A673 (cell line): ENCODE measurements around the gene TMEM178B. TPM values are rescaled to one million over a fixed set of nuclear protein-coding genes. Genes with fewer than 3 reads are reported as not detected.

Source experiments
- BruUV-seq: library from RNA; stranded (reverse); fragments of 400-500 nt; replicated peaks from 2 replicates; lab custom pipeline; 2021; lab: Mats Ljungman, UMichigan
- CTCF ChIA-PET: fragments of 300-600 bp; sonication (Branson Sonifier 250); formaldehyde crosslinking; loops from one replicate; lab custom pipeline; 2022; ENCODE audit warnings: antibody characterized with exemption; lab: Charles Lee
- POLR2A ChIA-PET: fragments of 300-600 bp; sonication (Branson Sonifier 250); formaldehyde crosslinking; loops from one replicate; lab custom pipeline; 2022; ENCODE audit warnings: antibody characterized with exemption; ENCODE audit not compliant: low non-redundant PET; lab: Charles Lee
- DNase-seq: peaks from one replicate; pipeline ENCODE4 v3.0.0-alpha.2; 2015; ENCODE audit warnings: low spot score
- H3K27ac ChIP-seq: fragments of 200-600 bp; sonication (generic); 2 replicates; pipeline ENCODE4 v1.5.1; 2016; ENCODE audit warnings: mixed run types, low read depth, mild to moderate bottlenecking, mixed read lengths, antibody characterized with exemption, low read length; ENCODE audit not compliant: poor library complexity, severe bottlenecking
- H3K27me3 ChIP-seq: fragments of 200-600 bp; sonication (generic); replicated peaks from 2 replicates; pipeline ENCODE4 v1.6.1; 2017; ENCODE audit warnings: mixed run types, low read depth, mild to moderate bottlenecking, mixed read lengths, antibody characterized with exemption, low read length; ENCODE audit not compliant: insufficient read depth, poor library complexity
- H3K36me3 ChIP-seq: fragments of 200-600 bp; sonication (generic); 2 replicates; pipeline ENCODE4 v1.6.1; 2016; ENCODE audit warnings: mixed run types, mild to moderate bottlenecking, mixed read lengths, antibody characterized with exemption, low read length; ENCODE audit not compliant: insufficient read depth, poor library complexity, severe bottlenecking
- H3K4me1 ChIP-seq: fragments of 200-600 bp; sonication (generic); 2 replicates; pipeline ENCODE4 v1.6.1; 2017; ENCODE audit warnings: mixed run types, mild to moderate bottlenecking, mixed read lengths, antibody characterized with exemption, low read length; ENCODE audit not compliant: insufficient read depth, poor library complexity, severe bottlenecking
- H3K4me3 ChIP-seq: fragments of 200-600 bp; sonication (generic); 2 replicates; pipeline ENCODE4 v1.5.1; 2016; ENCODE audit warnings: low read depth, mixed run types, mild to moderate bottlenecking, mixed read lengths, low read length; ENCODE audit not compliant: poor library complexity, severe bottlenecking
- H3K9me3 ChIP-seq: fragments of 200-600 bp; sonication (generic); 2 replicates; pipeline ENCODE4 v1.6.1; 2016; ENCODE audit warnings: mixed run types, low read depth, mild to moderate bottlenecking, mixed read lengths, antibody characterized with exemption, low read length; ENCODE audit not compliant: poor library complexity, severe bottlenecking
- CTCF ChIP-seq: fragments of 300-800, 200-600 bp; sonication (generic); conservative IDR thresholded peaks from 2 replicates; pipeline ENCODE4 v1.5.1; 2017; ENCODE audit warnings: low read depth, mild to moderate bottlenecking, antibody characterized with exemption, low read length, moderate library complexity, mixed read lengths
- EZH2 ChIP-seq: fragments of 200-600 bp; sonication (generic); IDR thresholded peaks from 2 replicates; pipeline ENCODE4 v1.6.1; 2017; ENCODE audit warnings: borderline replicate concordance, low read depth, mild to moderate bottlenecking, mixed read lengths, antibody characterized with exemption, low read length; ENCODE audit not compliant: poor library complexity, severe bottlenecking
- intact Hi-C: fragments of 100-400 bp; cut with micrococcal nuclease; formaldehyde crosslinking; loops from one replicate; pipeline ENCODE4 v1.10.0; 2022; ENCODE audit not compliant: unreplicated experiment
- total RNA-seq: library from RNA; stranded (reverse); gene quantifications from 2 replicates; pipeline ENCODE4 v1.2.3, GENCODE V29; 2021

TMEM178B gene
- total RNA-seq, 1 experiment from 2014 or later = 2.8 TPM

GRCh38 chr7:141178486-141179135 lies 104.7 kb downstream of the TMEM178B start:
- no peak overlapping the region for H3K27ac ChIP-seq
- ChIA-PET POLR2A (no interaction called here), CTCF (no interaction called here)
- no peaks in the 10 kb centered on the region for H3K9me3 ChIP-seq
- no peak for DNase-seq
- H3K4me1 ChIP-seq = no peaks in the 10 kb centered on the region
- TF ChIP-seq EZH2 (no peak), CTCF (no peak)
- no peaks in the 10 kb centered on the region for H3K27me3 ChIP-seq
- intact Hi-C loops = no loop called here
- no peak overlapping the region for H3K4me3 ChIP-seq
- BruUV-seq = no TSS peak
- H3K36me3 ChIP-seq = no peaks in the 10 kb centered on the region

GRCh38 chr7:141181812-141182211 lies 107.9 kb downstream of the TMEM178B start:
- TF ChIP-seq CTCF (no peak), EZH2 (no peak)
- intact Hi-C loops = no loop called here
- POLR2A ChIA-PET = no interaction called here

GRCh38 chr7:141184532-141185190 lies 110.8 kb downstream of the TMEM178B start:
- intact Hi-C loops = no loop called here
- TF ChIP-seq CTCF (no peak), EZH2 (no peak)
- Histone ChIP-seq H3K4me1 (no peaks in the 10 kb centered on the region), H3K27me3 (no peaks in the 10 kb centered on the region), H3K4me3 (no peak overlapping the region), H3K27ac (no peak overlapping the region), H3K36me3 (no peaks in the 10 kb centered on the region), H3K9me3 (no peaks in the 10 kb centered on the region)
- ChIA-PET POLR2A (no interaction called here), CTCF (no interaction called here)
- no peak for DNase-seq
- no TSS peak for BruUV-seq

More at GRCh38 chr7:141181812-141182211, 107.9 kb downstream of the TMEM178B start:
- no peaks in the 10 kb centered on the region for H3K9me3 ChIP-seq
- BruUV-seq = no TSS peak
- no peaks in the 10 kb centered on the region for H3K4me1 ChIP-seq
- CTCF ChIA-PET = no interaction called here
- H3K27me3 ChIP-seq = no peaks in the 10 kb centered on the region
- H3K36me3 ChIP-seq = no peaks in the 10 kb centered on the region
- no peak overlapping the region for H3K27ac ChIP-seq
- no peak overlapping the region for H3K4me3 ChIP-seq
- no peak for DNase-seq
